PC-9 (cell line): ENCODE results near the gene FNDC3B. TPM values are rescaled to one million over a fixed set of nuclear protein-coding genes. Genes with fewer than 3 reads are reported as not detected.

Source experiments
- BruUV-seq: library from RNA; stranded (reverse); fragments of 400-500 nt; replicated peaks from 2 replicates; lab custom pipeline; 2021; lab: Mats Ljungman, UMichigan
- CTCF ChIA-PET: fragments of 300-600 bp; sonication (Branson Sonifier 250); formaldehyde crosslinking; loops from one replicate; lab custom pipeline; 2022; ENCODE audit warnings: antibody characterized with exemption; lab: Charles Lee
- POLR2A ChIA-PET: fragments of 300-600 bp; sonication (Branson Sonifier 250); formaldehyde crosslinking; loops from one replicate; lab custom pipeline; 2022; ENCODE audit warnings: antibody characterized with exemption; ENCODE audit not compliant: unreplicated experiment; lab: Charles Lee
- DNase-seq, 2 experiments: peaks; one replicate each; pipeline versions ENCODE4 v3.0.0 to v3.0.0-alpha.2; 2015 to 2022; ENCODE audit warnings: mixed read lengths in 1 of 2
- H2AFZ ChIP-seq: fragments of 200-600 bp; sonication (generic); 2 replicates; pipeline ENCODE4 v1.8.1; 2017; ENCODE audit warnings: antibody characterized with exemption
- H3F3A ChIP-seq: fragments of 200-600 bp; sonication (generic); 2 replicates; pipeline ENCODE4 v1.8.1; 2017; ENCODE audit warnings: antibody characterized with exemption, mild to moderate bottlenecking, low read depth; ENCODE audit not compliant: insufficient read depth
- H3K27ac ChIP-seq: fragments of 200-600 bp; sonication (generic); 2 replicates; pipeline ENCODE4 v1.6.1; 2016; ENCODE audit warnings: mixed run types
- H3K27me3 ChIP-seq: fragments of 200-600 bp; sonication (generic); 2 replicates; pipeline ENCODE4 v1.6.1; 2016; ENCODE audit warnings: low read depth, mixed run types; ENCODE audit not compliant: insufficient read depth
- H3K36me3 ChIP-seq: fragments of 200-600 bp; sonication (generic); 2 replicates; pipeline ENCODE4 v1.6.1; 2016; ENCODE audit warnings: low read depth, mixed run types
- H3K4me1 ChIP-seq: fragments of 200-600 bp; sonication (generic); replicated peaks from 2 replicates; pipeline ENCODE4 v1.6.1; 2016; ENCODE audit warnings: mixed run types; ENCODE audit not compliant: insufficient read depth
- H3K4me2 ChIP-seq: fragments of 200-600 bp; sonication (generic); 2 replicates; pipeline ENCODE4 v1.6.1; 2017; ENCODE audit warnings: mixed run types
- H3K4me3 ChIP-seq: fragments of 200-600 bp; sonication (generic); 2 replicates; pipeline ENCODE4 v1.6.1; 2016; ENCODE audit warnings: mixed run types
- H3K79me2 ChIP-seq: fragments of 200-600 bp; sonication (generic); 2 replicates; pipeline ENCODE4 v1.6.1; 2017; ENCODE audit warnings: low read depth, mixed run types
- H3K9me2 ChIP-seq: fragments of 200-600 bp; sonication (generic); 2 replicates; pipeline ENCODE4 v1.8.1; 2017; ENCODE audit warnings: mild to moderate bottlenecking; ENCODE audit not compliant: insufficient read depth
- H3K9me3 ChIP-seq: fragments of 200-600 bp; sonication (generic); 2 replicates; pipeline ENCODE4 v1.8.1; 2016; ENCODE audit warnings: low read depth; ENCODE audit not compliant: insufficient read depth
- H4K20me1 ChIP-seq: fragments of 200-600 bp; sonication (generic); 2 replicates; pipeline ENCODE4 v1.8.1; 2017; ENCODE audit not compliant: insufficient read depth
- CTCF ChIP-seq: fragments of 200-600 bp; sonication (generic); conservative IDR thresholded peaks from 2 replicates; pipeline ENCODE4 v1.6.1; 2017; ENCODE audit warnings: mixed run types, antibody characterized with exemption, mild to moderate bottlenecking, moderate library complexity
- EZH2 ChIP-seq: fragments of 200-600 bp; sonication (generic); IDR thresholded peaks from 2 replicates; pipeline ENCODE4 v1.8.0; 2017; ENCODE audit warnings: antibody characterized with exemption, low read depth
- intact Hi-C: fragments of 100-400 bp; cut with micrococcal nuclease; formaldehyde crosslinking; loops from one replicate; pipeline ENCODE4 v1.10.0; 2022; ENCODE audit not compliant: unreplicated experiment
- total RNA-seq: library from RNA; stranded (reverse); gene quantifications from 2 replicates; pipeline ENCODE4 v1.2.3, GENCODE V29; 2021

The FNDC3B gene
- total RNA-seq, 1 experiment from 2014 or later: 106 TPM

GRCh38 chr3:172281884-172282283, 242.5 kb downstream of the FNDC3B start:
- Histone ChIP-seq H3K4me2 (no peak overlapping the region), H4K20me1 (peaks cover 24% of the 10 kb centered on the region), H3K9me2 (no peaks in the 10 kb centered on the region), H3K4me3 (no peak overlapping the region), H3K36me3 (peaks cover 73% of the 10 kb centered on the region), H3F3A (peaks cover 76% of the 10 kb centered on the region), H3K27me3 (no peaks in the 10 kb centered on the region), H3K4me1 (peaks cover 57% of the 10 kb centered on the region), H3K27ac (no peak overlapping the region), H3K79me2 (peaks cover 96% of the 10 kb centered on the region), H2AFZ (no peak overlapping the region), H3K9me3 (no peaks in the 10 kb centered on the region)
- POLR2A ChIA-PET: no interaction called here
- CTCF ChIA-PET: no interaction called here
- TF ChIP-seq CTCF: no peak
- TF ChIP-seq EZH2: no peak
- no peak for DNase-seq
- intact Hi-C loops: no loop called here
- no TSS peak for BruUV-seq

- peaks cover 76% of the 10 kb centered on the region for H3K36me3 ChIP-seq
- no TSS peak for BruUV-seq
- ChIA-PET POLR2A (no interaction called here), CTCF (no interaction called here)
- H3K27ac ChIP-seq: no peak overlapping the region
- no peaks in the 10 kb centered on the region for H3K9me3 ChIP-seq
- H3F3A ChIP-seq: peaks cover 77% of the 10 kb centered on the region
- peaks cover 55% of the 10 kb centered on the region for H3K4me1 ChIP-seq
- H2AFZ ChIP-seq: no peak overlapping the region
- H3K4me3 ChIP-seq: no peak overlapping the region
- H3K27me3 ChIP-seq: no peaks in the 10 kb centered on the region
- intact Hi-C loops: no loop called here
- H3K79me2 ChIP-seq: peaks cover 96% of the 10 kb centered on the region
- DNase-seq: no peak
- H3K9me2 ChIP-seq: no peaks in the 10 kb centered on the region
- peaks cover 30% of the 10 kb centered on the region for H4K20me1 ChIP-seq
- TF ChIP-seq EZH2 (no peak), CTCF (no peak)
- H3K4me2 ChIP-seq: no peak overlapping the region
These were observed 243.5 kb downstream of the FNDC3B start for GRCh38 chr3:172282850-172283249.

GRCh38 chr3:172283841-172284357, 244.5 kb downstream of the FNDC3B start:
- H3K27me3 ChIP-seq: no peaks in the 10 kb centered on the region
- no peaks in the 10 kb centered on the region for H3K9me2 ChIP-seq
- H3K27ac ChIP-seq: peak overlapping the region; percentile 35; the same call in 1 of the 2 replicates
- H3K36me3 ChIP-seq: peaks cover 82% of the 10 kb centered on the region
- ChIA-PET POLR2A (interaction anchor here (0.7 kb wide), 1 partner anchor 125 kb away, joined by 4 read pairs; no protein-coding TSS in a partner anchor), CTCF (no interaction called here)
- no peak overlapping the region for H2AFZ ChIP-seq
- peaks cover 97% of the 10 kb centered on the region for H3K79me2 ChIP-seq
- no TSS peak for BruUV-seq
- intact Hi-C loops: no loop called here
- peaks cover 41% of the 10 kb centered on the region for H4K20me1 ChIP-seq
- peaks cover 77% of the 10 kb centered on the region for H3F3A ChIP-seq
- no peak for TF ChIP-seq EZH2
- no peak for TF ChIP-seq CTCF
- peaks cover 47% of the 10 kb centered on the region for H3K4me1 ChIP-seq
- DNase-seq: no peak
- no peaks in the 10 kb centered on the region for H3K9me3 ChIP-seq
- no peak overlapping the region for H3K4me2 ChIP-seq
- H3K4me3 ChIP-seq: no peak overlapping the region
